Stimulated activated CD4-positive, alpha-beta T cell treated with anti-CD3 and anti-CD28 coated beads, Interleukin-4, amount 100 ng/mL, for 1 hour (primary cell): ENCODE measurements around the gene BRD1.
A peak's percentile ranks its signal among the peaks of the same experiment; 100 is the strongest.
"Not testable (repeated sequence)": the region's sequence is repeated elsewhere in the genome, so short reads cannot be mapped to it uniquely, and the experiment has no call there.

Experiments
- DNase-seq: peaks from one replicate; pipeline ENCODE4 v3.0.0-alpha.2; 2020

The BRD1 gene

DNA sequence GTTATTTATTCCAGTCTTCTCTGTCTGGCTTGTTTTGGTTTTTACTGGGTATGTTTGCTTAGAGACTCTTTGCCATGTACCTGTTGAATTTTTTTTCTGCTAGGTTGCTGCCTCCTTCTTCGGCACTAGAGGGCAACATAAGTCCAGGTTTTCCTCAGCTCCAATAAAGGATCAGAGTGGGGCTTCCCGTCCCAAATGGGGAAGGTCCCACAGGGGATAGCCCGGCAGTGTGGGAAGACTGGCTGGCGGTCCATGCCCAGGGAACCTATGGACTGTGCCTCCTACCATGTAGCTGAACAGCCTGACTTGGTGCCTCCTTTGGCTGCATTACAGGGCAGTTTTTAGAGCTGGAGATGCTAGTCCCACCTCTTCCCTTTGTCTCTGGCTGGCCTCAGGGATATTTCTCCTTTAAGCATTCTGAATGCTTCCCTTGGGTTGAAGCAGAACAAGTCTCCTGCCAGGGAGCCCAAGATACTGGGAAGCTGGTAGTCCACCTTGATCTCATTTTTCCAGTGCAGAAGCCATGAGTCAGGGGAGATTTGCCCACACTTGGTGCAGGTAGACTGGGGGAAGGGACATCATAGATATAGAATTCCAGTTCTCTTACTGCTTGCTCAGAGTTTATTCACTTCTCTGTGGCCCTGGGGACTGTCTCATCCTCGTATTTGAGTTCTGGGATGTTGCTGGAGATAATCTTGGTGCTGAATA lies 60.2 kb downstream of the BRD1 start:
- DNase-seq, result no peak

- peak; percentile 0 for DNase-seq
Measured at GRCh38 chr22:49765951-49766350, 61.7 kb downstream of the BRD1 start.

GRCh38 chr22:49765091-49765771 lies 62.4 kb downstream of the BRD1 start:
- DNase-seq, result no peak

DNA sequence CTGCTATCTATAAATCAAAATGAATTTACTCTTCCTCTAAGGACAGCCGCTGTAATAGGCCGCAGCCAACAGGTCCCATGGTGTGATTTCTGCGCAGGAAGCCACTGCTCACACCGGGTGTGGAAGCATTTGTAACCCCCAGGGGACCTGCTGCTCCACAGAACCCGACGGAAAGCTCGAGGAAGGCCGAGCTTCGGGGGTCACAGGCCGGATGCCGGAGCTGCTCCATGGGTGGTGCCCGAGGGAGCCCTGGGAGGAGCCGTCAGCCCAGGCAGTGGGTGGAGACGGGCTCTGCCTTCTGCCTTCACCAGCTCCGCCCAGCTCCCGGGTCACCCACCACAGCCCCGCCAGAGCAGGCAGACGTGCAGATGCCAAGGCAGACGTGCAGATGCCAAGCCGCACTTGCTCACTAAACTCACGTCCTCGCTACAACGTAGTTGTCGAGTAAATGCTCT lies 63.5 kb downstream of the BRD1 start:
- no peak for DNase-seq

GRCh38 chr22:49763696-49764095 lies 64.0 kb downstream of the BRD1 start:
- no peak for DNase-seq

DNA sequence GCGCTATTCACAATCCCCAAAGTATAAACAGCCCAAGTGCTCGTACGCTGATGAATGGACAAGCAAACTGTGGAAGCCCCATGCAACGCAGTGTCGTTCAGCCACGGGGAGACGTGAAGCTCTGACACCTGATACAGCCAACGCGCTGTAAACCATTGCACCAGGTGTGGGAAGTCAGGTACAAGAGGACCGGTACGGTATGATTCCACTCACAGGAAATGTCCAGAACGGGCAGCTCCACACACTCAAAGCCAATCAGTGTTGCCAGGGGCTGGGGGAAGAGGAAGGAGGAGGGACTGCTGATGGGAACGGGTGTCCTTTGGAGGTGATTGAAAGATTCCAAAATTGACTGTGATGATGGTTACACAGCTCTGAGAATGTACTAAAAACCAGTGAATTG lies 64.5 kb downstream of the BRD1 start:
- no peak for DNase-seq

GRCh38 chr22:49762571-49762970 lies 65.1 kb downstream of the BRD1 start:
- DNase-seq, result not testable (repeated sequence)

DNA sequence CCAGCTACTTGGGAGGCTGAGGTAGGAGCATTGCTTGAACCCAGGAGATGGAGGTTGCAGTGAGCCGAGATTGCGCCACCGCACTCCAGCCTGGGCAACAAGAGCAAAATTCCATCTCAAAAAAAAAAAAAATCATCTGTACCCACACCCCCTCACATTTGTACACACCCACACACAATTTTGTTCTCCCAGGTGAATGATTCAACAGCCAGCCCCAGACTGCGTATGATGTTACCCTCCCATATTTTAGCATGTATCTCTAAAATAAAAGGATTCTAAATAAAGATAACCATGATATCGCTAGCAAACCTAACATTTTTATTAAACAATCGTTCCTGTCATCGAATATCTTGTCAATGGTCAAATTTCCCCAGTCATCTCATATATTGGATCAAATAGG lies 65.8 kb downstream of the BRD1 start:
- no peak for DNase-seq

- DNase-seq, result no peak
Measured at GRCh38 chr22:49760630-49761571, 66.8 kb downstream of the BRD1 start.

- no peak for DNase-seq
Measured at GRCh38 chr22:49760280-49760629, 67.4 kb downstream of the BRD1 start.

- DNase-seq, result no peak
Measured at GRCh38 chr22:49756676-49757075, 71.0 kb downstream of the BRD1 start.

DNA sequence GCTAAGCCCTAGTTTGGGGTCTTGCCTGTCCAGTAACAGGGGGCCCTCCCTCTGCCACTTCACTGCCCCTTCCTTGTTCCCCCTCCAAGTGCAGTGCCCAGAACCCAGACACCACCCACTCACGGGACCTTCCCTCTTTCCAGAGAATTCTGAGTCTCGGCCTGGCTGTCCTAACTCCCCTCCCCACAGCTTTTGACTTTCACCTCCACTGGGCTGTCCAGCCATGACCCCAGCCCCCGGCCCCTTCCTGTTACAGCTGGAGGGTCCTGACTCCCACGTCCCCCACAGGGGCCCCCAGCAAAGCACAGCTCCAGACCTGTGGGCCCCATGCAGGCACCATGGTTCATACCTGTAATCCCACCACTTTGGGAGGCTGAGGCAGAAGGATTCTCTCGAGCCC lies 71.5 kb downstream of the BRD1 start:
- no peak for DNase-seq

GRCh38 chr22:49755631-49756001 lies 72.1 kb downstream of the BRD1 start:
- no peak for DNase-seq

DNA sequence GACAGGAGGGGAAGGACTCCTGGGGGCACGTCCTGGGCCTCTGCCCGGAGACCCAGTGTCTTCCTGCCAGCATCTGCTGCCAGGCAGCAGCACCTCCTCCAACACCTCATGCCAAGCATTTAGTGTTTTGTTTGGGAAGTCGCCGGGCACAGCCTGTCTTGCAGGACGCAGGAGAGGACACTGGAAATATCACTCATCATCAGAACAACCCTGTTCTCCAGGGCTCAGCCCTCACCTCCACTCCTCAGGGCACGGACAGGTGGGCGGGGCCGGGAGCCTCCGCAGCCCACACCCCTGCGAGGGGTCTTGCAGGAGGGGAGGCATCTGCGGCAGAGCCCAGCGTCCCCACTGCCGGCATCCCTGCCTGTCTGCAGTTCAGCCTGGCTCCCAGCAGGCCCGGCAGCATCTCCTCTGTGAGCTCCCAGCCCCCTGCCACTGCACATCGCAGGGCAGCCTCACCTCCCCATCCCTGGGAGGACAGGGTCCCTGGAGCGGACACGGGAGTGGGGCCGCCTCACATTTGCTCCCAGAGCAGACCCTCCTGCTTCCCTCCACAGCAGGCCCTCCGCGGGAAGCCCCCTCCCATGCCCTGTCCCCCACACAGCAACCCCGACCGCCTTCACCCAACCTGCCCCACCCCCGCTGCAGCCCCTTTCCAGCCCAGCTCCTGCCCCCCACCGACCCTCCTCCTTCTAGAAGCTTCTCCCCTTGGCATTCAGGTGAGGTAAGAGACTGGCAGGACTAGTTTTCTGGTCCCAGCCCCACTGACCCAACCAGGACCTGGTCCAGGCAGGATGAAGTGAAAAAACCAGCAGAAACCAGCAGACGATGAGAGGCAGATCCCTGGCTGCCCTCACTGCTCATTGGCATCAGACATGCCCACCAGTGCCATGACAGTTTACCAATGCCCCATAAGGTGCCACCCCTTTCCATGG lies 72.7 kb downstream of the BRD1 start:
- DNase-seq, result no peak

DNA sequence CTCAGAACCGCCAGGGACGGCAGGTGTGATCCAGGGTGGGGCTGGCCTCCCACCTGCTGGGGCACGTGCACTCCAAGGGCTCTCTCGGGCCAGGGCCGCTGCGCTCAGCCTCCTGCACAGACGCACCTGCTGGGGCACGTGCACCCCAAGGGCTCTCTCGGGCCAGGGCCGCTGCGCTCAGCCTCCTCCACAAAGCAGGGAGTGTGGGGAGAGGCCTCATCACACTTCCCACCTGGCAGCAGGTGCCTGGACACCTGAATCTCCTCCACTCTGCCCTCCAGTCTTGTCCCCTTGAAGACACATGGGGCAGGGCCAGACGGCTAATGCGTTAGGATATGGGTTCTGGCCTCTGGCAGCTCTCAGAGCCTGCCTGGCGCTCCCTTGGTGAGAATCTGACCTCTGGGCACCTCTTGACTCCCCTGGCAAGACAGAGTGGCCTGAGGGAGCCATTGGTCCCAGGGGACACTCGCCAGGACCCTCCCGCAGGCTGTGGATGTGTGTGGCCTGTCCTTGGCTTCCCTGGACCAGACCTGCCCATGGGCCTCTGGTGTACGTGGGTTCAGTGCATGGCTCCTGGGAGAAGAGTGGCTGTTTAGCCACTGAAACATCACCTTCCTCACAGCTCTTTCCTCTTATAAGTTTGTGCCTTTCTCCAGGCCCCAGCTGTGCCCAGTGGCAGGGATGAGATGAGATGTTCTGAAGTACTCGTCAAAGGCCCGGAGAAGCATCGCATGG lies 73.5 kb downstream of the BRD1 start:
- no peak for DNase-seq

- no peak for DNase-seq
Measured at GRCh38 chr22:49753276-49753890, 74.3 kb downstream of the BRD1 start.

- no peak for DNase-seq
Measured at GRCh38 chr22:49752598-49753091, 75.0 kb downstream of the BRD1 start.

- no peak for DNase-seq
Measured at GRCh38 chr22:49751966-49752597, 75.6 kb downstream of the BRD1 start.

- no peak for DNase-seq
Measured at GRCh38 chr22:49751318-49751965, 76.2 kb downstream of the BRD1 start.

DNA sequence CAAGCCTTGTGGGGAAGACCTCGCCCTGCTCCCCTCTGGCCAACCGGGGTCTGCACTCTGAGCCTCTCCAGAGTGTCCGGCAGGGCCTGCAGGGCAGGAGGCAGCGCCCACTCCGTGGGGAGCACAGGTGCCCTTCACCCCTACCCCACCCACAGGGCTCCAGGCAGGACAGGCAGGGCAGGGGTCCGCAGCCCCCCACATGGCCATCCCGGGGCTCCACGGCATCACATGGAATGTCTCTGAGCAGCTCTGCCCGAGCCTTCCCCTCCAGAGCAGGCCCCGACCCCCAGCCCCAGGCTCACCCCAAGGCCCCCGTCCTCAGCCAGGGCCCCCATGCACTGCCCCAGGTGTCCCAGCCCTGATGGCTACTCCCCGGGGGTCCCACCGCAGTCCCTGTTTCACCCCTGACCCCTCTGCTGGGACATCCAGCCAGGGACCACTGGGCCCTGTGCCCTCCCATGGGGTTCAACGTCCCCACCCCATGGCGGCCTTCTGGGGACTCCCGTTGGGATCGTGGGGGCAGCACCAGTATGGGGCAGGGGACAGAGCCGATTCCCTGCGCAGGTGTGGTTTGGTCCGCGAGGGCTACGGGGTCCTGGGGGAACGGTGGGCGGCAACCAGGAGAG lies 77.7 kb downstream of the BRD1 start:
- DNase-seq, result no peak
